H1 (cell line): ENCODE measurements around the gene TMEM150B. TPM values are rescaled to one million over a fixed set of nuclear protein-coding genes. Genes with fewer than 3 reads are reported as not detected.

Experiments used
- CTCF ChIA-PET: fragments of 300-600 bp; sonication (Branson Sonifier 250); formaldehyde crosslinking; loops from one replicate; lab custom pipeline; 2021; ENCODE audit not compliant: partially characterized antibody; lab: Charles Lee
- POLR2A ChIA-PET: fragments of 300-600 bp; sonication (Branson Sonifier 250); formaldehyde crosslinking; loops from one replicate; lab custom pipeline; 2021; ENCODE audit warnings: inconsistent platforms; ENCODE audit not compliant: partially characterized antibody; lab: Charles Lee
- DNase-seq, 2 experiments: peaks; one replicate each; pipeline versions ENCODE4 v3.0.0 to v3.0.0-alpha.2; 2010 to 2022; ENCODE audit warnings: low spot score in 2 of 2, low read depth in 1 of 2, mixed read lengths in 1 of 2
- FAIRE-seq: peaks from 2 replicates; lab custom pipeline; 2011; peaks lifted over from hg19 to GRCh38; lab: Jason Lieb, UNC
- H2AFZ ChIP-seq: 2 replicates; pipeline ENCODE4 v1.8.1; 2012; ENCODE audit warnings: low read length, inconsistent platforms
- H2AK5ac ChIP-seq: 2 replicates; pipeline ENCODE4 v1.6.1; 2013; ENCODE audit warnings: low read depth, low read length
- H2BK120ac ChIP-seq: replicated peaks from 2 replicates; pipeline ENCODE3; 2013; ENCODE audit warnings: low read depth, low read length, inconsistent platforms
- H2BK12ac ChIP-seq: 2 replicates; pipeline ENCODE4 v1.6.1; 2013; ENCODE audit warnings: low read depth, low read length
- H2BK15ac ChIP-seq: 2 replicates; pipeline ENCODE4 v1.6.1; 2013; ENCODE audit warnings: low read length
- H2BK20ac ChIP-seq: 2 replicates; pipeline ENCODE4 v1.6.1; 2013; ENCODE audit warnings: low read length
- H2BK5ac ChIP-seq: 2 replicates; pipeline ENCODE4 v1.6.1; 2013; ENCODE audit warnings: low read depth, low read length
- H3K14ac ChIP-seq: 2 replicates; pipeline ENCODE4 v1.6.1; 2013; ENCODE audit warnings: inconsistent platforms; ENCODE audit not compliant: insufficient read length
- H3K18ac ChIP-seq: 2 replicates; pipeline ENCODE4 v1.6.1; 2013; ENCODE audit warnings: low read length; ENCODE audit errors: extremely low read depth
- H3K23ac ChIP-seq: 2 replicates; pipeline ENCODE4 v1.6.1; 2013; ENCODE audit warnings: inconsistent platforms; ENCODE audit not compliant: insufficient read length
- H3K23me2 ChIP-seq: 2 replicates; pipeline ENCODE4 v1.6.1; 2013; ENCODE audit warnings: low read depth, low read length
- H3K27ac ChIP-seq: 2 replicates; pipeline ENCODE4 v1.6.1; 2011; ENCODE audit warnings: low read depth, low read length, inconsistent platforms
- H3K27me3 ChIP-seq, 4 experiments: replicated peaks in 1 of 4; 1 replicate in 1 of 4; 2 replicates in 3 of 4; pipeline versions ENCODE4 v1.6.1 to v1.8.1; 2011 to 2013; ENCODE audit warnings: low read length in 3 of 4, mild to moderate bottlenecking in 3 of 4, inconsistent platforms in 2 of 4, mixed read lengths in 2 of 4, moderate library complexity in 1 of 4; ENCODE audit not compliant: control insufficient read depth in 3 of 4, insufficient read depth in 3 of 4; ENCODE audit errors: extremely low read depth in 1 of 4
- H3K36me3 ChIP-seq, 4 experiments: 2 replicates each; pipeline versions ENCODE4 v1.6.1 to v1.8.1; 2011 to 2013; ENCODE audit warnings: mild to moderate bottlenecking in 4 of 4, low read length in 3 of 4, moderate library complexity in 2 of 4, control low read depth in 1 of 4, inconsistent platforms in 1 of 4; ENCODE audit not compliant: insufficient read depth in 4 of 4, control insufficient read depth in 2 of 4
- H3K4ac ChIP-seq: replicated peaks from 2 replicates; pipeline ENCODE3; 2013; ENCODE audit warnings: low read length, low read depth, mixed read lengths, inconsistent platforms; ENCODE audit not compliant: insufficient read length
- H3K4me1 ChIP-seq, 4 experiments: replicated peaks in 1 of 4; 1 replicate in 1 of 4; 2 replicates in 3 of 4; pipeline versions ENCODE4 v1.6.1 to v1.8.1; 2011 to 2013; ENCODE audit warnings: low read length in 3 of 4, inconsistent platforms in 2 of 4, mixed read lengths in 1 of 4; ENCODE audit not compliant: insufficient read depth in 4 of 4, control insufficient read depth in 3 of 4
- H3K4me2 ChIP-seq, 2 experiments: 2 replicates each; pipeline versions ENCODE4 v1.6.1 to v1.8.1; 2011 to 2013; ENCODE audit warnings: low read depth in 2 of 2, low read length in 2 of 2, control low read depth in 1 of 2, inconsistent platforms in 1 of 2, mild to moderate bottlenecking in 1 of 2; ENCODE audit not compliant: insufficient read depth in 1 of 2
- H3K4me3 ChIP-seq, 4 experiments: fragments of 200-600, 300-600 bp in 1 of 4; sonication (generic), shearing (Covaris generic), sonication (Bioruptor Twin) in 1 of 4; 2 replicates each; pipeline versions ENCODE4 v1.5.1 to v1.8.1; 2011 to 2016; ENCODE audit warnings: low read length in 4 of 4, low read depth in 3 of 4, control low read depth in 2 of 4, inconsistent platforms in 2 of 4, mild to moderate bottlenecking in 2 of 4, mixed read lengths in 1 of 4, moderate library complexity in 1 of 4; ENCODE audit not compliant: insufficient read depth in 2 of 4; ENCODE audit errors: extremely low read depth in 1 of 4
- H3K56ac ChIP-seq: replicated peaks from 2 replicates; pipeline ENCODE3; 2013; ENCODE audit warnings: low read depth, mild to moderate bottlenecking, mixed read lengths, low read length, inconsistent platforms; ENCODE audit not compliant: insufficient read length
- H3K79me1 ChIP-seq: 2 replicates; pipeline ENCODE4 v1.6.1; 2013; ENCODE audit warnings: low read depth, low read length, control low read depth
- H3K79me2 ChIP-seq, 2 experiments: 2 replicates each; pipeline versions ENCODE4 v1.6.1 to v1.8.1; 2012 to 2013; ENCODE audit warnings: low read length in 2 of 2, mild to moderate bottlenecking in 2 of 2, inconsistent platforms in 1 of 2; ENCODE audit not compliant: insufficient read depth in 2 of 2, control insufficient read depth in 1 of 2
- H3K9ac ChIP-seq, 4 experiments: replicated peaks in 1 of 4; 1 replicate in 1 of 4; 2 replicates in 3 of 4; pipeline versions ENCODE4 v1.6.1 to v1.8.1; 2011 to 2013; ENCODE audit warnings: low read depth in 3 of 4, low read length in 3 of 4, control low read depth in 2 of 4, mild to moderate bottlenecking in 2 of 4, moderate library complexity in 2 of 4, inconsistent platforms in 1 of 4; ENCODE audit errors: extremely low read depth in 1 of 4
- H3K9me3 ChIP-seq, 2 experiments: 2 replicates each; pipeline versions ENCODE4 v1.6.1 to v1.8.1; 2012 to 2013; ENCODE audit warnings: mild to moderate bottlenecking in 2 of 2, moderate library complexity in 2 of 2, control low read depth in 1 of 2, inconsistent platforms in 1 of 2, low read depth in 1 of 2, low read length in 1 of 2, mixed read lengths in 1 of 2; ENCODE audit not compliant: insufficient read depth in 2 of 2
- H4K20me1 ChIP-seq, 2 experiments: replicated peaks in 1 of 2; 2 replicates each; pipeline versions ENCODE3 to v1.8.1; 2011 to 2013; ENCODE audit warnings: inconsistent platforms in 2 of 2, low read length in 2 of 2, mild to moderate bottlenecking in 1 of 2; ENCODE audit not compliant: insufficient read depth in 2 of 2, control insufficient read depth in 1 of 2
- H4K5ac ChIP-seq: 2 replicates; pipeline ENCODE4 v1.6.1; 2013; ENCODE audit warnings: low read length, low read depth, mixed read lengths, inconsistent platforms; ENCODE audit not compliant: insufficient read length
- H4K8ac ChIP-seq: 2 replicates; pipeline ENCODE4 v1.8.0; 2013; ENCODE audit warnings: mild to moderate bottlenecking, moderate library complexity, low read length, inconsistent platforms; ENCODE audit not compliant: insufficient read depth; ENCODE audit errors: extremely low read depth
- H4K91ac ChIP-seq: replicated peaks from 2 replicates; pipeline ENCODE3; 2013; ENCODE audit warnings: low read length, mixed read lengths, inconsistent platforms; ENCODE audit not compliant: insufficient read length
- BACH1 ChIP-seq: IDR thresholded peaks from 2 replicates; pipeline ENCODE4 v1.6.1; 2012; ENCODE audit warnings: low read length, improper control_type of control experiment
- GABPA ChIP-seq: IDR thresholded peaks from 2 replicates; pipeline ENCODE4 v1.6.1; 2011; ENCODE audit warnings: mild to moderate bottlenecking, low read length, moderate library complexity, borderline replicate concordance; ENCODE audit not compliant: insufficient read depth
- JUN ChIP-seq: IDR thresholded peaks from 2 replicates; pipeline ENCODE4 v1.6.1; 2011; ENCODE audit warnings: low read depth, mild to moderate bottlenecking, improper control_type of control experiment, low read length
- NANOG ChIP-seq: IDR thresholded peaks from 2 replicates; pipeline ENCODE4 v1.6.1; 2011; ENCODE audit warnings: low read length, low read depth, mild to moderate bottlenecking, inconsistent platforms; ENCODE audit not compliant: insufficient read depth, poor library complexity, severe bottlenecking
- NRF1 ChIP-seq: IDR thresholded peaks from 2 replicates; pipeline ENCODE4 v1.6.1; 2011; ENCODE audit warnings: mild to moderate bottlenecking, low read depth, low read length, improper control_type of control experiment
- PHF8 ChIP-seq: fragments of 200-600 bp; sonication (generic); conservative IDR thresholded peaks from 2 replicates; pipeline ENCODE4 v1.7.1; 2012; ENCODE audit warnings: low read depth, mild to moderate bottlenecking, inconsistent platforms, low read length, moderate library complexity
- POU5F1 ChIP-seq: IDR thresholded peaks from 2 replicates; pipeline ENCODE4 v1.6.1; 2011; ENCODE audit warnings: low read depth, mild to moderate bottlenecking, low read length, moderate library complexity
- RBBP5 ChIP-seq: IDR thresholded peaks from 2 replicates; pipeline ENCODE4 v1.7.1; 2012; ENCODE audit warnings: low read depth, mild to moderate bottlenecking, inconsistent platforms, low read length, moderate library complexity, borderline replicate concordance
- SIX5 ChIP-seq: IDR thresholded peaks from 2 replicates; pipeline ENCODE4 v1.6.1; 2011; ENCODE audit warnings: mild to moderate bottlenecking, low read depth, low read length
- TAF7 ChIP-seq: optimal IDR thresholded peaks from 2 replicates; pipeline ENCODE3; 2011; ENCODE audit warnings: low read depth, mild to moderate bottlenecking, inconsistent platforms, low read length, moderate library complexity, borderline replicate concordance
- WGBS, 2 experiments: shearing (Covaris generic) in 1 of 2; methylation state at CpG; one replicate each; pipeline versions ENCODE4 v1.1.6 to v1.1.7; 2013 to 2015; ENCODE audit warnings: low lambda C conversion rate in 2 of 2, mixed read lengths in 2 of 2, inconsistent platforms in 1 of 2, low coverage in 1 of 2, missing lambda C conversion rate in 1 of 2; ENCODE audit not compliant: insufficient replicate concordance in 2 of 2, insufficient coverage in 1 of 2, insufficient read length in 1 of 2; ENCODE audit errors: extremely low coverage in 1 of 2, missing lambda C conversion rate in 1 of 2; 5-methylcytosine and 5-hydroxymethylcytosine counted together
- polyA plus RNA-seq, 7 experiments: library from polyadenylated mRNA; depleted of rRNA in 3 of 7; stranded (reverse) in 5 of 7; unstranded in 2 of 7; fragments of >200 nt in 5 of 7; fragments of 200-250 nt in 2 of 7; gene quantifications; 1 replicate in 5 of 7; 2 replicates in 1 of 7; 4 replicates in 1 of 7; pipeline versions ENCODE4 v1.2.1 to v1.2.3, GENCODE V29; 2011 to 2013; ENCODE audit warnings: missing spikeins in 2 of 7, mixed read lengths in 2 of 7
- total RNA-seq: library from RNA; stranded (reverse); fragmentation: NEBNext Ultra II Directional; extraction: Animal tissue kit (Norgen Biotek cat#: 25700); gene quantifications from 2 replicates; pipeline ENCODE4 v1.2.1, GENCODE V29; 2021

Gene TMEM150B
- total and polyA plus RNA-seq, 2 of the 8 experiments (the other 6 are each of a cell fraction or from before 2014, with no cell fraction given): 0.41 to 0.91 TPM

GRCh38 chr19:55348317-55349034 is 23.3 kb upstream of the TMEM150B start:
- Histone ChIP-seq H3K9me3 (no peaks in the 10 kb centered on the region), H4K20me1 (peaks cover 0 to 8% of the 10 kb centered on the region in 2 experiments), H3K14ac (no peak overlapping the region), H3K9ac (peak overlapping the region in 3 of 4 experiments; percentile 25 to 28 (median 27); a peak in 3 of 7 replicates), H3K79me1 (no peaks in the 10 kb centered on the region), H4K5ac (peak overlapping the region; percentile 86), H2BK12ac (peak overlapping the region; percentile 93), H3K27me3 (peaks cover 14 to 20% (median 18%) of the 10 kb centered on the region in 4 experiments), H3K36me3 (peaks cover 0 to 45% (median 11%) of the 10 kb centered on the region in 4 experiments; a peak in 4 of 8 replicates), H3K4me3 (peak overlapping the region in 3 of 4 experiments; percentile 1 to 36 (median 2); a peak in 4 of 8 replicates), H3K23me2 (peaks cover 5% of the 10 kb centered on the region; the same call in 1 of the 2 replicates), H3K79me2 (no peaks in the 10 kb centered on the region), H2BK20ac (peak overlapping the region; percentile 90), H2BK15ac (peak overlapping the region; percentile 83; the same call in 1 of the 2 replicates), H2BK5ac (peak overlapping the region; percentile 92), H2AFZ (no peak overlapping the region), H3K18ac (peak overlapping the region; percentile 99), H3K4me1 (peaks cover 11 to 43% (median 29%) of the 10 kb centered on the region in 4 experiments), H2BK120ac (peak overlapping the region; percentile 45), H4K8ac (peak overlapping the region; percentile 88), H4K91ac (peak overlapping the region; percentile 67), H2AK5ac (peak overlapping the region; percentile 93; the same call in 1 of the 2 replicates), H3K4ac (peak overlapping the region; percentile 82), H3K4me2 (peak overlapping the region; percentile 66 to 67), H3K56ac (no peak overlapping the region), H3K23ac (no peak overlapping the region), H3K27ac (peak overlapping the region; percentile 76)
- peak in 1 of 2 experiments; percentile 74 for DNase-seq
- FAIRE-seq: peak; percentile 7
- POLR2A ChIA-PET: interaction anchor here (0.7 to 7.9 kb wide), 25 partner anchors 8 to 112 kb away, joined by 3 to 58 read pairs (median 5); partner anchors contain the start of genes GARIN5B, IL11, KMT5C and TMEM190
- CTCF ChIA-PET: interaction anchor here (0.6 to 2.0 kb wide), 17 partner anchors 9 to 305 kb away, joined by 3 to 12 read pairs (median 4); partner anchors contain the start of genes KMT5C and TMEM238
- WGBS, 2 experiments: 18% methylated on average over 22 of the region's 22 CpGs; no CpG with 5 or more reads in 1 of the 2 experiments
- TF ChIP-seq PHF8 (no peak), GABPA (peak; percentile 11; the same call in 1 of the 2 replicates), POU5F1 (no peak), NANOG (no peak), TAF7 (peak; percentile 43), BACH1 (no peak), RBBP5 (0 out of 2 replicates have a peak, but pooled peaks have one; percentile 61), SIX5 (no peak), NRF1 (no peak), JUN (no peak)
